ENCODE results near the gene SRRT.
"Not testable (repeated sequence)": the region's sequence is repeated elsewhere in the genome, so short reads cannot be mapped to it uniquely, and the experiment has no call there.

The SRRT gene

GRCh38 chr7:100854146-100854895 is 20.6 kb upstream of the SRRT start:
- Histone ChIP-seq H3K4me2 (ENCODE audit: low read length) (no peak overlapping the region), H3K4me3 (ENCODE audit: low read depth, low read length) (no peak overlapping the region), H3K27ac (no peak overlapping the region), H2AFZ (no peak overlapping the region), H3K27me3 (ENCODE audit: control insufficient read depth, insufficient read depth, low read length) (no peaks in the 10 kb centered on the region), H3K9ac (no peak overlapping the region), H3K4me1 (no peaks in the 10 kb centered on the region), H3K36me3 (ENCODE audit: control insufficient read depth, insufficient read depth, low read length) (no peaks in the 10 kb centered on the region), H3K79me2 (no peaks in the 10 kb centered on the region), H3K9me3 (ENCODE audit: control insufficient read depth, low read length) (no peaks in the 10 kb centered on the region)
- no peak for TF ChIP-seq CTCF (IDR thresholded peaks at IDR 0.05)

GRCh38 chr7:100854899-100855298 is 20.0 kb upstream of the SRRT start:
- not testable (repeated sequence) for H3K4me1 ChIP-seq; H3K27ac ChIP-seq; H3K9ac ChIP-seq; H3K27me3 ChIP-seq (ENCODE audit: control insufficient read depth, insufficient read depth, low read length); H3K36me3 ChIP-seq (ENCODE audit: control insufficient read depth, insufficient read depth, low read length); H3K4me3 ChIP-seq (ENCODE audit: low read depth, low read length); H3K79me2 ChIP-seq; H2AFZ ChIP-seq; H3K4me2 ChIP-seq (ENCODE audit: low read length); H3K9me3 ChIP-seq (ENCODE audit: control insufficient read depth, low read length)

- no peak overlapping the region for H3K4me3 ChIP-seq (ENCODE audit: low read depth, low read length)
- no peaks in the 10 kb centered on the region for H3K79me2 ChIP-seq
- H3K4me2 ChIP-seq (ENCODE audit: low read length), result no peak overlapping the region
- H3K27ac ChIP-seq, result no peak overlapping the region
- H2AFZ ChIP-seq, result no peak overlapping the region
- no peaks in the 10 kb centered on the region for H3K27me3 ChIP-seq (ENCODE audit: control insufficient read depth, insufficient read depth, low read length)
- no peaks in the 10 kb centered on the region for H3K36me3 ChIP-seq (ENCODE audit: control insufficient read depth, insufficient read depth, low read length)
- no peaks in the 10 kb centered on the region for H3K4me1 ChIP-seq
- no peak for TF ChIP-seq CTCF (IDR thresholded peaks at IDR 0.05)
- no peaks in the 10 kb centered on the region for H3K9me3 ChIP-seq (ENCODE audit: control insufficient read depth, low read length)
- no peak overlapping the region for H3K9ac ChIP-seq
These were observed 19.4 kb upstream of the SRRT start for GRCh38 chr7:100855515-100855914.

GRCh38 chr7:100856871-100857282 is 18.0 kb upstream of the SRRT start:
- Histone ChIP-seq H3K79me2 (no peaks in the 10 kb centered on the region), H3K4me3 (ENCODE audit: low read depth, low read length) (no peak overlapping the region), H3K27me3 (ENCODE audit: control insufficient read depth, insufficient read depth, low read length) (no peaks in the 10 kb centered on the region), H3K27ac (no peak overlapping the region), H3K9ac (no peak overlapping the region), H3K4me2 (ENCODE audit: low read length) (no peak overlapping the region), H3K9me3 (ENCODE audit: control insufficient read depth, low read length) (no peaks in the 10 kb centered on the region), H3K4me1 (no peaks in the 10 kb centered on the region), H2AFZ (no peak overlapping the region), H3K36me3 (ENCODE audit: control insufficient read depth, insufficient read depth, low read length) (no peaks in the 10 kb centered on the region)
- no peak for TF ChIP-seq CTCF (IDR thresholded peaks at IDR 0.05)

- no peaks in the 10 kb centered on the region for H3K36me3 ChIP-seq (ENCODE audit: control insufficient read depth, insufficient read depth, low read length)
- no peaks in the 10 kb centered on the region for H3K9me3 ChIP-seq (ENCODE audit: control insufficient read depth, low read length)
- no peaks in the 10 kb centered on the region for H3K4me1 ChIP-seq
- no peak for TF ChIP-seq CTCF (IDR thresholded peaks at IDR 0.05)
- no peak overlapping the region for H3K4me2 ChIP-seq (ENCODE audit: low read length)
- H2AFZ ChIP-seq, result no peak overlapping the region
- no peak overlapping the region for H3K27ac ChIP-seq
- no peaks in the 10 kb centered on the region for H3K79me2 ChIP-seq
- no peaks in the 10 kb centered on the region for H3K27me3 ChIP-seq (ENCODE audit: control insufficient read depth, insufficient read depth, low read length)
- H3K9ac ChIP-seq, result no peak overlapping the region
- no peak overlapping the region for H3K4me3 ChIP-seq (ENCODE audit: low read depth, low read length)
These were observed 15.0 kb upstream of the SRRT start for GRCh38 chr7:100859856-100860255.

Data from parathyroid adenoma (tissue), 2 donors.